ENCODE measurements around the gene NIPAL4.

The NIPAL4 gene

GRCh38 chr5:157516626-157517325 is 56.8 kb downstream of the NIPAL4 start:
- DNase-seq (ENCODE audit: low read depth) = no peak

DNA sequence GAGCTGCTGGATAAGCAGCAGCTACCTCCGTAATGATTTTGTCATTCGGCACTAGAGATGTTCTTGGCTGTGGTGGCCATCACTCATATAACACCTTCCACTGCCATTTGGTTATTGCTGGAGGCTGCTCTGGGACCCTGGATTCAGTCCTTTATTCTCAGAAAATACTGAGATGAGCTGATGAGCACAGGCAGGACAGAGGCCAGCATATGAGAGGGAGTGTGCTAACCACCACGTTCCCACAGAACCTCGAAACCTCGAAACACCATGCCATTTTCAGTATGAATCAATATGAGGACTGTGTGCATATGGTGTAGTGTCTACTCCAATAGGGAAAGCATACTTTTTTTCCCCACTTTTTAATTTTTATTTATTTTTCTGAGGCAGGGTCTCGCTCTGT is 59.0 kb downstream of the NIPAL4 start:
- no peak for DNase-seq (ENCODE audit: low read depth)

GRCh38 chr5:157519579-157520253 is 59.7 kb downstream of the NIPAL4 start:
- DNase-seq (ENCODE audit: low read depth) = no peak

GRCh38 chr5:157520911-157521703 is 61.1 kb downstream of the NIPAL4 start:
- no peak for DNase-seq (ENCODE audit: low read depth)

- no peak for DNase-seq (ENCODE audit: low read depth)
Observed at GRCh38 chr5:157521704-157522029, 61.7 kb downstream of the NIPAL4 start.

DNA sequence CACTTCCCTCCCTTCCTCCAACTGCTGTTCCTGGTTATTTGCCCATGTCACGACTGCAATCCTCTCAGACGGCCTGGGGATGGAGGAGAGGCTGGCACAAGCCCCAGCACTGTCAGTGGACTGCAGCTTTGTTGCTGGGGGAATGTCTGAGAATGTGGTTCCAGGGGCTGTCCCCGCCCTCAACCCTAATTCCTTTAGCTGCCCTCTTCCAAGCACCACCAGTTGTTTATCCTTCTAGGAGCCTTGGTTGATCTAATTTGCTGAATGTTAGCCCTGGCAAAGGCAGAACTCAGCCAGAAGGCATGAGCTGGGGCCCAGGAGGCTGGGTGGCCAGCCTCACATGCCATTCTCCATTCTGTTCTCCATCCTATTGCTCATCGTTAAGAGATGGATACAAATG is 64.0 kb downstream of the NIPAL4 start:
- DNase-seq (ENCODE audit: low read depth) = no peak
